Breast epithelium (tissue), 4 donors: ENCODE measurements around the gene CDC42EP4. TPM values are rescaled to one million over a fixed set of nuclear protein-coding genes. Genes with fewer than 3 reads are reported as not detected.

Source experiments
- DNase-seq, 2 donors: peaks; one replicate each; pipeline ENCODE4 v3.0.0-alpha.2; 2019; ENCODE audit warnings: low spot score in 2 of 2
- H3K27ac ChIP-seq, 2 donors: fragments of 200-600 bp; sonication (generic) in 1 of 2; one replicate each; pipeline ENCODE4 v1.5.1; 2016 to 2019; ENCODE audit warnings: mild to moderate bottlenecking in 1 of 2
- H3K27me3 ChIP-seq, 2 donors: fragments of 200-600 bp; sonication (generic) in 1 of 2; one replicate each; pipeline versions ENCODE4 v1.5.1 to v1.6.0; 2017 to 2019; ENCODE audit warnings: control low read depth in 1 of 2, mild to moderate bottlenecking in 1 of 2
- H3K36me3 ChIP-seq: fragments of 200-600 bp; one replicate; pipeline ENCODE4 v1.5.1; 2019
- H3K4me1 ChIP-seq, 2 donors: fragments of 200-600 bp; sonication (generic); one replicate each; pipeline ENCODE4 v1.5.1; 2016 to 2019; ENCODE audit warnings: control low read depth in 1 of 2
- H3K4me3 ChIP-seq, 3 donors: fragments of 200-600 bp; sonication (generic); 1 replicate in 2 of 3; 2 replicates in 1 of 3; pipeline ENCODE4 v1.5.1; 2016 to 2019; ENCODE audit warnings: mild to moderate bottlenecking in 3 of 3, moderate library complexity in 2 of 3
- H3K9me3 ChIP-seq, 2 donors: fragments of 200-600 bp; sonication (generic) in 1 of 2; one replicate each; pipeline ENCODE4 v1.5.1; 2016 to 2019; ENCODE audit warnings: control low read depth in 1 of 2
- POLR2A ChIP-seq: fragments of 450-650 bp; IDR thresholded peaks from one replicate; pipeline ENCODE4 v1.6.1; 2016; ENCODE audit warnings: antibody characterized with exemption, mild to moderate bottlenecking, moderate library complexity
- POLR2AphosphoS5 ChIP-seq, 3 donors: sonication (generic); formaldehyde crosslinking; IDR thresholded peaks; one replicate each; pipeline ENCODE4 v1.6.1; 2017; ENCODE audit warnings: antibody characterized with exemption in 3 of 3
- intact Hi-C: fragments of 100-400 bp; cut with DNase I; formaldehyde crosslinking; loops from one replicate; pipeline ENCODE4 v1.15.1; 2023; ENCODE audit warnings: low total_unique reads
- total RNA-seq, 3 donors: library from RNA; depleted of rRNA; stranded (reverse); fragments of >200 nt; gene quantifications; one replicate each; pipeline ENCODE4 v1.1.0, GENCODE V29; 2016
- TF ChIP-seq, protein P1 (sequence below), 3 donors: fragments of 450-650 bp; IDR thresholded peaks; one replicate each; pipeline ENCODE4 v1.5.1; 2016 to 2017; ENCODE audit warnings: antibody characterized with exemption in 3 of 3, mild to moderate bottlenecking in 3 of 3, moderate library complexity in 3 of 3

The CDC42EP4 gene
- total RNA-seq, 3 donors from 2014 or later = 71.0 to 141 (median 112) TPM

DNA sequence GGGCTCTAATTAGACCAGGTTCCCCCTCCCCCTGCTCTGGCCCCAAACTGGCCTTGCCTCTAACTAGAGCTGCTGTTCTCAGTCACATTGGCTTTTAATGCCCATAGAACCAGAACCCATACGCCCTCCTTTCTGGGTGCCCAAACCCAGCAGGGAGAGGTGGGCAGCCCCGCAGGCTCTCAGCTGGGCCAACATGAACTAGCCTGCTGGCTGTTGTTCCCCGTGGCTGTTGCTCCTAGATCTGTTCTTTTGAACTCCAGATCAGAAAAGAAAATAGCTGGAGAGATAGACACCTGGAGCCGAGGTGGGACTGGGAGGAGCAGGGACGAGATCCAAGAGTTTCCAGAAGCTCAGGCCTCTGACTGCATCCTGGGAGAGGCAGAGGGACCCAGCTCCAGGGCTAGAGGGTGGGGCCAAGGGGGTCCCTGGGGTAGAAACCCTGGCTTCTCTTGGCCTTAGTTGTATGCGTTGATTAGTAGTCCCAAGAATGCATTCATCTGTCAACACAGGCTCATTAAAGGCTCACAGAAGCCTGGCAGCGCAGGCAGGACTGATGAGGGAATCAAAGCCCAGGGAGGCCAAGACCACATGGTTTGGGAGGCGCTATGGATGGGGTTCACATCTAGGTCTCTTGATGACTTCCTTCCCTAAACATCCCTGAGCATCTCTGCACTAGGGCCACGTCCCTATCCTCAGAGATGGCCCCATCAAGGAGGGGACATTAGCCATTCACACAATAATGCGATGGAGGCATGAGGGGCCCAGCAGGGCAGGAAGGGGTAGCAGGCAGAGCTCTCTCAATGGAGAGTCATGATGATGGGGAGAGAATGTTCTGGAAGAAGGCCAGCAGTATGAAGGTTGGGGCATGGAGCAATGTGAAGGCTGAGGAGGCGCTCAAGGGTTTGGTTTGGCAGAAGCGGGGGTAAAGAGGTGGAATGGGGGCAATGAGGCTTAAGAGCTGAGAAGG, 48.8 kb downstream of the CDC42EP4 start:
- Histone ChIP-seq H3K27ac (peak overlapping the region; percentile 80 to 93), H3K4me1 (peaks cover 0 to 4% of the 10 kb centered on the region in 2 donors), H3K4me3 (no peak overlapping the region), H3K36me3 (no peaks in the 10 kb centered on the region), H3K27me3 (no peaks in the 10 kb centered on the region), H3K9me3 (no peaks in the 10 kb centered on the region)
- TF ChIP-seq POLR2A (no peak), POLR2AphosphoS5 (IDR thresholded peaks at IDR 0.05) (no peak)
- TF ChIP-seq, protein P1, sequence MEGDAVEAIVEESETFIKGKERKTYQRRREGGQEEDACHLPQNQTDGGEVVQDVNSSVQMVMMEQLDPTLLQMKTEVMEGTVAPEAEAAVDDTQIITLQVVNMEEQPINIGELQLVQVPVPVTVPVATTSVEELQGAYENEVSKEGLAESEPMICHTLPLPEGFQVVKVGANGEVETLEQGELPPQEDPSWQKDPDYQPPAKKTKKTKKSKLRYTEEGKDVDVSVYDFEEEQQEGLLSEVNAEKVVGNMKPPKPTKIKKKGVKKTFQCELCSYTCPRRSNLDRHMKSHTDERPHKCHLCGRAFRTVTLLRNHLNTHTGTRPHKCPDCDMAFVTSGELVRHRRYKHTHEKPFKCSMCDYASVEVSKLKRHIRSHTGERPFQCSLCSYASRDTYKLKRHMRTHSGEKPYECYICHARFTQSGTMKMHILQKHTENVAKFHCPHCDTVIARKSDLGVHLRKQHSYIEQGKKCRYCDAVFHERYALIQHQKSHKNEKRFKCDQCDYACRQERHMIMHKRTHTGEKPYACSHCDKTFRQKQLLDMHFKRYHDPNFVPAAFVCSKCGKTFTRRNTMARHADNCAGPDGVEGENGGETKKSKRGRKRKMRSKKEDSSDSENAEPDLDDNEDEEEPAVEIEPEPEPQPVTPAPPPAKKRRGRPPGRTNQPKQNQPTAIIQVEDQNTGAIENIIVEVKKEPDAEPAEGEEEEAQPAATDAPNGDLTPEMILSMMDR (IDR thresholded peaks at IDR 0.05) = no peak
- DNase-seq = no peak
- intact Hi-C loops = no loop called here

DNA sequence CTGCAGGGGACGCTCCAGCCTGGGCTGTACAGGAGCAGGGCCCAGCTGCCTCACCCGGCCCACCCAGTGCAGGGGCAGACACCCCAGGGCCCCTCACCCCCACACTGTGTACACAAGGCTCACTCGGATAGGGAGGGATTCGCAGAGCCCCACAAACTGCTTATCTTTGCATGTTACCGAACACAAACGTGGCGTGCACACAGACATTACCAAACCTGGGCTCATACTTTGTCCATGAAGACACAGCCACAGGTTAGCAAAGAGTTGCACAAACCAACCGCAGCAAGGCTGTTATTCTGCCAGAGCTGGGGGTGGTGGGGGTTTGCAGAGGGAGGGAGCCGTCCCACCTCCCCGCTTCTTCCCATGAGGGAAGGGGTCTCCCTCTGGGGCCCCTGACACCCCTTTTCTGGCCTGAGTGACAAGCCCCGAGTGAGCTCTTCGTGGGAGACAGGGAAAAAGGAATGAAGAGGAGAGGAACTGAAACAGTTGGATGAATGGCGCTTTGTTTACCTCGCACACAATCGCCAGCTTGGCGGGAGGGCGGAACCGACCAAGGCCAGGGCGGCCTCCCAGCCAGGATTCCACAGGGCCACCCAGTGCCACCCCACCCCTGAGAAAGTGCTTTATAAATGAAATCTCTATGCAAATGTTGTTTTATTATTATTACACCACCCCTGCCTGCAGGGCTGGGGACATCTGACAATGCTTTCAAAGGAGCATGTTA, 49.7 kb downstream of the CDC42EP4 start:
- Histone ChIP-seq H3K9me3 (no peaks in the 10 kb centered on the region), H3K27me3 (no peaks in the 10 kb centered on the region), H3K4me3 (peak overlapping the region in 2 of 3 donors; percentile 6 to 29), H3K27ac (peak overlapping the region; percentile 80 to 93), H3K36me3 (no peaks in the 10 kb centered on the region), H3K4me1 (peaks cover 0 to 4% of the 10 kb centered on the region in 2 donors)
- DNase-seq = peak; percentile 77 to 91
- intact Hi-C loops = no loop called here
- no peak for TF ChIP-seq POLR2A
- TF ChIP-seq, protein P1 (IDR thresholded peaks at IDR 0.05) = peak in 1 of 3 donors; percentile 9
- TF ChIP-seq POLR2AphosphoS5 (IDR thresholded peaks at IDR 0.05) = peak in 1 of 3 donors; percentile 17

DNA sequence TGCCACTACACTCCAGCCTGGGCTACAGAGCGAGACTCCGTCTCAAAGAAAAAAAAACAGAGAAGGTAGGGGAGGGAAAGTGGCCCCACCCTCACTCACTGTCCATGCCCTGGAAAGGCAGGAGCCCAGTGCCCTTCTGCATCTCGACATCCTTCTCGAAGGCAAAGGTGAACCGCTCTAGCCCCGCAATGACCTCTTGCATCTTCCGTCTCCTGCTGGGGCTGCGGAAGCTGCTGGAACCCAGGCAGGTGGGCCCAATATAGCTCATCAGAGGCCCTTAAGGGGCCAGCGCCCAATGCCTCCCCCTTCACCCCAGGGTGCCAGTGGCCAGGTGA, 50.2 kb downstream of the CDC42EP4 start, which contains the start of gene CPSF4L:
Gene CPSF4L (minus strand): TSS at position 264 of the 335 bp plus-strand sequence. CDS start 62 bp downstream, at position 202.
- Histone ChIP-seq H3K9me3 (no peaks in the 10 kb centered on the region), H3K27ac (peak within 1 kb of the TSS; percentile 80 to 93), H3K36me3 (no peaks in the 10 kb centered on the region), H3K4me3 (peak within 1 kb of the TSS in 2 of 3 donors; percentile 6 to 29), H3K27me3 (no peaks in the 10 kb centered on the region), H3K4me1 (peaks cover 0 to 4% of the 10 kb centered on the region in 2 donors)
- DNase-seq = no peak
- TF ChIP-seq, protein P1 (IDR thresholded peaks at IDR 0.05) = no peak
- TF ChIP-seq POLR2AphosphoS5 (IDR thresholded peaks at IDR 0.05) = no peak
- no peak for TF ChIP-seq POLR2A
- intact Hi-C loops = no loop called here

DNA sequence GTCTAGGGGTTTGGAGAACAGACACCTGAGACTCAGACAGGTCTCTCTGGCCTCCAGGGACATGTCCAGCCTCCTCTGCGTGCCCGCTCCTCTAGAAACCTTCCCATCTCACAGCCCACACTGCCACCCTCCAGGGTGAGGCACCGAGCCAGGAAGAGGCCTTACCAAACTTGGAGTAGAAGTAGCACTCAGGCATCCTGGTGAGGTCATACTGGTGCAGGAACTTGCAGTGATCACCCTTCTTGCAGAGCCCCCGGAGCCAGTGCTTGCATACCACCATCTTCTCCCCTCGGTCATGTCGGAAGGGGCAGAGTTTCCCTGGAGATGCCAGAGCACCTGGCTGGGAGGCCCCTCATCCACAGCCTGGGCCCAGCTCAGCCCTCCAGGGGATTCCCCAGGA, 54.3 kb downstream of the CDC42EP4 start:
- TF ChIP-seq, protein P1 (IDR thresholded peaks at IDR 0.05) = no peak
- TF ChIP-seq POLR2A (no peak), POLR2AphosphoS5 (IDR thresholded peaks at IDR 0.05) (no peak)
- H3K4me1 ChIP-seq = peaks cover 0 to 4% of the 10 kb centered on the region in 2 donors
- DNase-seq = peak in 1 of 2 donors; percentile 71
- H3K4me3 ChIP-seq = no peak overlapping the region
- intact Hi-C loops = no loop called here
- H3K27me3 ChIP-seq = no peaks in the 10 kb centered on the region
- H3K9me3 ChIP-seq = no peaks in the 10 kb centered on the region
- no peaks in the 10 kb centered on the region for H3K36me3 ChIP-seq
- H3K27ac ChIP-seq = no peak overlapping the region
